Panc1 (cell line): ENCODE measurements around the gene VWA2. TPM values are rescaled to one million over a fixed set of nuclear protein-coding genes. Genes with fewer than 3 reads are reported as not detected.

Source experiments
- ATAC-seq: fragments of 200-7000 bp; cut with Tn5 transposase; 2 replicates; pipeline ENCODE4 v1.9.1; 2020; ENCODE audit warnings: mild to moderate bottlenecking, moderate library complexity
- BruUV-seq: library from RNA; stranded (reverse); fragments of 400-500 nt; replicated peaks from 2 replicates; lab custom pipeline; 2021; lab: Mats Ljungman, UMichigan
- CTCF ChIA-PET: fragments of 300-600 bp; sonication (Branson Sonifier 250); formaldehyde crosslinking; loops from one replicate; lab custom pipeline; 2022; ENCODE audit warnings: antibody characterized with exemption; lab: Charles Lee
- POLR2A ChIA-PET: fragments of 300-600 bp; sonication (Branson Sonifier 250); formaldehyde crosslinking; loops from one replicate; lab custom pipeline; 2022; ENCODE audit warnings: antibody characterized with exemption; lab: Charles Lee
- DNase-seq: peaks from one replicate; pipeline ENCODE4 v3.0.0-alpha.2; 2010; ENCODE audit warnings: low read depth, low spot score
- H3K27ac ChIP-seq: 2 replicates; pipeline ENCODE4 v1.5.1; 2011; ENCODE audit warnings: mild to moderate bottlenecking, low read length, inconsistent platforms
- H3K27me3 ChIP-seq: fragments of 200-500 bp; sonication (Bioruptor generic); 2 replicates; pipeline ENCODE4 v1.6.0; 2014; ENCODE audit warnings: low read length, inconsistent platforms; ENCODE audit not compliant: control insufficient read depth, insufficient read depth
- H3K36me3 ChIP-seq: fragments of 200-500 bp; sonication (Bioruptor generic); 2 replicates; pipeline ENCODE4 v1.5.1; 2014; ENCODE audit warnings: inconsistent platforms, mild to moderate bottlenecking, low read length, moderate library complexity; ENCODE audit not compliant: control insufficient read depth, insufficient read depth
- H3K4me1 ChIP-seq: 2 replicates; pipeline ENCODE4 v1.5.1; 2011; ENCODE audit warnings: inconsistent platforms, mild to moderate bottlenecking, low read length, moderate library complexity; ENCODE audit not compliant: control insufficient read depth, insufficient read depth
- H3K4me3 ChIP-seq, 2 experiments: 2 replicates each; pipeline ENCODE4 v1.5.1; 2011 to 2012; ENCODE audit warnings: low read depth in 2 of 2, low read length in 2 of 2, mild to moderate bottlenecking in 2 of 2, inconsistent platforms in 1 of 2, moderate library complexity in 1 of 2
- H3K9me3 ChIP-seq: fragments of 200-500 bp; sonication (Bioruptor generic); 2 replicates; pipeline ENCODE4 v1.5.1; 2014; ENCODE audit warnings: low read depth, mild to moderate bottlenecking, inconsistent platforms, low read length, moderate library complexity; ENCODE audit not compliant: control insufficient read depth, insufficient read depth
- CTCF ChIP-seq: fragments of 450-650 bp; IDR thresholded peaks from 2 replicates; pipeline ENCODE4 v1.5.1; 2017; ENCODE audit warnings: mild to moderate bottlenecking
- POLR2AphosphoS5 ChIP-seq: IDR thresholded peaks from 2 replicates; pipeline ENCODE4 v1.6.1; 2012; ENCODE audit warnings: mild to moderate bottlenecking, low read depth, low read length, moderate library complexity
- REST ChIP-seq, 2 experiments: IDR thresholded peaks; 2 replicates each; pipeline ENCODE4 v1.6.1; 2011 to 2012; ENCODE audit warnings: low read depth in 2 of 2, control low read depth in 1 of 2, low read length in 1 of 2, mild to moderate bottlenecking in 1 of 2, moderate library complexity in 1 of 2; ENCODE audit not compliant: insufficient read depth in 1 of 2
- TCF7L2 ChIP-seq: IDR thresholded peaks from 2 replicates; pipeline ENCODE4 v1.6.1; 2011; ENCODE audit warnings: mild to moderate bottlenecking, low read depth, low read length, inconsistent platforms
- in situ Hi-C: cut with HindIII; loops from 2 replicates; pipeline ENCODE4 v1.10.0; 2016; ENCODE audit warnings: low sequenced_read_pairs, low pct_unique_long_range_greater_than_20kb
- intact Hi-C: fragments of 100-400 bp; cut with micrococcal nuclease; formaldehyde crosslinking; loops from one replicate; pipeline ENCODE4 v1.10.0; 2022; ENCODE audit not compliant: unreplicated experiment
- total RNA-seq: library from RNA; stranded (reverse); gene quantifications from one replicate; pipeline ENCODE4 v1.2.1, GENCODE V29; 2021; ENCODE audit not compliant: unreplicated experiment

VWA2 gene
- total RNA-seq, 1 experiment from 2014 or later = 0.77 TPM

GRCh38 chr10:114323023-114323422 is 84.0 kb downstream of the VWA2 start:
- ChIA-PET POLR2A (no interaction called here), CTCF (no interaction called here)
- no TSS peak for BruUV-seq
- DNase-seq (no peak), ATAC-seq (no peak)
- Histone ChIP-seq H3K27ac (no peak overlapping the region), H3K4me1 (no peaks in the 10 kb centered on the region; the same call in 1 of the 2 replicates), H3K9me3 (no peaks in the 10 kb centered on the region), H3K4me3 (no peak overlapping the region), H3K27me3 (no peaks in the 10 kb centered on the region), H3K36me3 (peaks cover 10% of the 10 kb centered on the region; the same call in 1 of the 2 replicates)
- in situ Hi-C loops (no loop called here), intact Hi-C loops (no loop called here)
- TF ChIP-seq POLR2AphosphoS5 = no peak
- no peak for TF ChIP-seq REST (IDR thresholded peaks at IDR 0.05; ENCODE audit: insufficient read depth in 1 of 2, low read depth in 2 of 2, low read length in 1 of 2)
- TF ChIP-seq CTCF = no peak
- no peak for TF ChIP-seq TCF7L2

- intact Hi-C loops (no loop called here), in situ Hi-C loops (no loop called here)
- no peaks in the 10 kb centered on the region for H3K27me3 ChIP-seq
- DNase-seq (no peak), ATAC-seq (no peak)
- TF ChIP-seq CTCF = no peak
- H3K4me1 ChIP-seq = peaks cover 5% of the 10 kb centered on the region; the same call in 1 of the 2 replicates
- CTCF ChIA-PET = interaction anchor here (0.6 kb wide), 2 partner anchors 31 to 177 kb away, joined by 3 to 5 read pairs; no protein-coding TSS in a partner anchor
- POLR2A ChIA-PET = no interaction called here
- H3K27ac ChIP-seq = no peak overlapping the region
- H3K9me3 ChIP-seq = no peaks in the 10 kb centered on the region
- no TSS peak for BruUV-seq
- H3K4me3 ChIP-seq = no peak overlapping the region
- H3K36me3 ChIP-seq = peaks cover 10% of the 10 kb centered on the region; the same call in 1 of the 2 replicates
These were observed 87.7 kb downstream of the VWA2 start for GRCh38 chr10:114326795-114327194.
